ENCODE measurements around the gene AGPAT4. TPM values are rescaled to one million over a fixed set of nuclear protein-coding genes. Genes with fewer than 3 reads are reported as not detected.
"Not testable (repeated sequence)": the region's sequence is repeated elsewhere in the genome, so short reads cannot be mapped to it uniquely, and the experiment has no call there.

Gene AGPAT4
- total RNA-seq, result under 1 TPM; 0.36 to 0.61 (median 0.53) TPM

GRCh38 chr6:161273752-161274487, at the start of gene AGPAT4:
TSS of gene AGPAT4 (minus strand) at chr6:161274061. CDS start at chr6:161232213, 41,848 bp downstream.
- in situ Hi-C loops (cut with MboI; ENCODE audit: low sequenced_read_pairs in 4 of 4), result no loop called here
- H3K36me3 ChIP-seq, result no peaks in the 10 kb centered on the region

GRCh38 chr6:161319231-161319630, 45.4 kb upstream of the AGPAT4 start:
- Histone ChIP-seq H3K36me3 (no peaks in the 10 kb centered on the region), H3K9me3 (no peaks in the 10 kb centered on the region), H3K4me1 (no peaks in the 10 kb centered on the region), H3K4me3 (no peak overlapping the region), H3K27me3 (no peaks in the 10 kb centered on the region), H3K27ac (no peak overlapping the region)
- in situ Hi-C loops (cut with MboI; ENCODE audit: low sequenced_read_pairs in 4 of 4) (no loop called here), intact Hi-C loops (cut with DNase I; ENCODE audit: low total_unique reads) (no loop called here)
- TF ChIP-seq POLR2A (IDR thresholded peaks at IDR 0.05), result no peak
- TF ChIP-seq, protein P1, sequence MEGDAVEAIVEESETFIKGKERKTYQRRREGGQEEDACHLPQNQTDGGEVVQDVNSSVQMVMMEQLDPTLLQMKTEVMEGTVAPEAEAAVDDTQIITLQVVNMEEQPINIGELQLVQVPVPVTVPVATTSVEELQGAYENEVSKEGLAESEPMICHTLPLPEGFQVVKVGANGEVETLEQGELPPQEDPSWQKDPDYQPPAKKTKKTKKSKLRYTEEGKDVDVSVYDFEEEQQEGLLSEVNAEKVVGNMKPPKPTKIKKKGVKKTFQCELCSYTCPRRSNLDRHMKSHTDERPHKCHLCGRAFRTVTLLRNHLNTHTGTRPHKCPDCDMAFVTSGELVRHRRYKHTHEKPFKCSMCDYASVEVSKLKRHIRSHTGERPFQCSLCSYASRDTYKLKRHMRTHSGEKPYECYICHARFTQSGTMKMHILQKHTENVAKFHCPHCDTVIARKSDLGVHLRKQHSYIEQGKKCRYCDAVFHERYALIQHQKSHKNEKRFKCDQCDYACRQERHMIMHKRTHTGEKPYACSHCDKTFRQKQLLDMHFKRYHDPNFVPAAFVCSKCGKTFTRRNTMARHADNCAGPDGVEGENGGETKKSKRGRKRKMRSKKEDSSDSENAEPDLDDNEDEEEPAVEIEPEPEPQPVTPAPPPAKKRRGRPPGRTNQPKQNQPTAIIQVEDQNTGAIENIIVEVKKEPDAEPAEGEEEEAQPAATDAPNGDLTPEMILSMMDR (IDR thresholded peaks at IDR 0.05 in 4 of 5, conservative IDR thresholded peaks at IDR 0.05 in 1 of 5), result no peak
- no peak for DNase-seq
- ATAC-seq, result no peak

More at GRCh38 chr6:161273752-161274487, at the start of gene AGPAT4:
- Histone ChIP-seq H3K4me1 (peaks cover 0 to 10% of the 10 kb centered on the region in 2 donors), H3K27ac (peak within 1 kb of the TSS; percentile 49 to 69 (median 62)), H3K9me3 (no peaks in the 10 kb centered on the region), H3K27me3 (peaks cover 0 to 7% (median 3%) of the 10 kb centered on the region in 3 donors), H3K4me3 (peak within 1 kb of the TSS; percentile 35 to 62 (median 50))
- ATAC-seq (peak; percentile 94 to 96), DNase-seq (peak; percentile 35 to 43)
- TF ChIP-seq, protein P1 (IDR thresholded peaks at IDR 0.05 in 4 of 5, conservative IDR thresholded peaks at IDR 0.05 in 1 of 5), result no peak
- peak in 1 of 2 donors; percentile 46 for TF ChIP-seq POLR2A (IDR thresholded peaks at IDR 0.05)
- intact Hi-C loops (cut with DNase I; ENCODE audit: low total_unique reads), result no loop called here

- TF ChIP-seq, protein P1 (IDR thresholded peaks at IDR 0.05 in 4 of 5, conservative IDR thresholded peaks at IDR 0.05 in 1 of 5), result no peak
- no peak for TF ChIP-seq POLR2A (IDR thresholded peaks at IDR 0.05)
- Histone ChIP-seq H3K27ac (no peak overlapping the region), H3K27me3 (no peaks in the 10 kb centered on the region), H3K36me3 (no peaks in the 10 kb centered on the region), H3K4me1 (no peaks in the 10 kb centered on the region), H3K4me3 (no peak overlapping the region), H3K9me3 (no peaks in the 10 kb centered on the region)
- in situ Hi-C loops (cut with MboI; ENCODE audit: low sequenced_read_pairs in 4 of 4), result no loop called here
- intact Hi-C loops (cut with DNase I; ENCODE audit: low total_unique reads), result no loop called here
- ATAC-seq, result no peak
- DNase-seq, result no peak
Observed at GRCh38 chr6:161318456-161318855, 44.6 kb upstream of the AGPAT4 start.

- ATAC-seq (no peak), DNase-seq (no peak)
- intact Hi-C loops (cut with DNase I; ENCODE audit: low total_unique reads) (no loop called here), in situ Hi-C loops (cut with MboI; ENCODE audit: low sequenced_read_pairs in 4 of 4) (no loop called here)
- Histone ChIP-seq H3K36me3 (no peaks in the 10 kb centered on the region), H3K9me3 (no peaks in the 10 kb centered on the region), H3K4me3 (no peak overlapping the region), H3K27ac (no peak overlapping the region), H3K27me3 (no peaks in the 10 kb centered on the region), H3K4me1 (no peaks in the 10 kb centered on the region)
- TF ChIP-seq POLR2A (IDR thresholded peaks at IDR 0.05), result no peak
- TF ChIP-seq, protein P1 (IDR thresholded peaks at IDR 0.05 in 4 of 5, conservative IDR thresholded peaks at IDR 0.05 in 1 of 5), result no peak
Observed at GRCh38 chr6:161316531-161316930, 42.7 kb upstream of the AGPAT4 start.

DNA sequence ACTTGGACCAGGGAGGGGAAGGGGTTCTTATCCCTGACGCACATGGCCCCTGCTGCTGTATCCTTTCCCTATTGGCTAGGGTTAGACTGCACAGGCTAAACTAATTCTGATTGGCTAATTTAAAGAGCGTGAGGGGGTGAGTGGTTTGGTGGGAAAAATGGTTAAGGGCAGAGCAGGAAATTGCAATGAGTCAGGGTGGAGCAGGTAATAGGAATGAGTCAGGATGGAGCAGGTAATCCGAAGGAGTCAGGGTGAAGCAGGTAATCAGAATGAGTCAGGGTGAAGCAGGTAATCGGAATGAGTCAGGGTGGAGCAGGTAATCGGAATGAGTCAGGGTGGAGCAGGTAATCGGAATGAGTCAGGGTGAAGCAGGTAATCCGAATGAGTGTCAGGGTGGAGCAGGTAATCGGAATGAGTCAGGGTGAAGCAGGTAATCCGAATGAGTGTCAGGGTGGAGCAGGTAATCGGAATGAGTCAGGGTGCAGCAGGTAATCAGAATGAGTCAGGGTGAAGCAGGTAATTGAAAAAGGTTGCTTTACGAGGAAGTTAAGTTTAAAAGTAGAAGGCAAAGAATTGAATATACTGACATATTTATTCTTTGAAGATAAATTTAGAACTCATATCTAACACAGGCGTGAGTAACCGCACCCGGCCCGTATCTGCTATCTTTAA, 41.5 kb upstream of the AGPAT4 start:
- intact Hi-C loops (cut with DNase I; ENCODE audit: low total_unique reads); H3K4me1 ChIP-seq; H3K4me3 ChIP-seq; in situ Hi-C loops (cut with MboI; ENCODE audit: low sequenced_read_pairs in 4 of 4); DNase-seq; H3K36me3 ChIP-seq; ATAC-seq; H3K9me3 ChIP-seq; H3K27ac ChIP-seq; H3K27me3 ChIP-seq: not testable (repeated sequence)

DNA sequence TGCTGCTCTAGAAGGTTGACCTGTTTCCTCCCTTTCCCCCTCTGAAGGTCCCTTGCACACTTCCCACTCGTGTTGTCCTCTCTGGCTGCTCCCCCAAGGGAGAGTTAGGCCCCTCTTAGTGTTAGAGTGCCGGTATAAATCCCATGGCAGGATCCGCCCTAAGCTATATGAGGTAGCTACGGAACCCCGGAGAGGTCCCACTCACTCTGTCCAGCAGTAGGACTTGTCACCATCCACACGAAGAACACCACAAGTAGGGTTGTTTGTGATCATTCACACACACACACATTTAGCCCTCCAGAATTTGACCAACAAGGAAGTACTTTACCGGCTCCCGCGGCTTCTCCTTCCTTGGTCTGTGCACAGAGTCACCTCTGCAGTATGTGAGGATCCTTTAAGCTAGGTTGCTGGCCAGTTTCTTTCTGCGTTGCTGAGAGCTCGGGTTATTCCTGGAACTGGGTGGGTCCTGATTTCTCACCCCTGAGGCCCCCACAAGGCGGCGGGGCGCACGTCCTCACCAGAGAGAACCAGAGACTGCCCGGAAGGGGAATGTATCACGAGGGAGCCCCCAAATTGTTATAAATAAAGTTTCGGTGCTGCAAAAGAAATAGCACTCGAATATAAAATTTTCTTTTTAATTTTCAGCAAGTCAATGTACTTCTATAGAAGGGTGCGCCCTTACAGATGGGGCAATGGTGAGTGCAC, 40.8 kb upstream of the AGPAT4 start:
- H3K4me1 ChIP-seq; intact Hi-C loops (cut with DNase I; ENCODE audit: low total_unique reads); H3K27ac ChIP-seq; ATAC-seq; H3K4me3 ChIP-seq; in situ Hi-C loops (cut with MboI; ENCODE audit: low sequenced_read_pairs in 4 of 4); H3K27me3 ChIP-seq; H3K36me3 ChIP-seq; H3K9me3 ChIP-seq; DNase-seq: not testable (repeated sequence)
